Lower leg skin (tissue), 3 donors: ENCODE measurements around the gene PSORS1C1.

Source experiments
- POLR2A ChIP-seq, 2 donors: fragments of 450-650 bp; IDR thresholded peaks; one replicate each; pipeline ENCODE4 v1.6.1; 2016 to 2017; ENCODE audit warnings: antibody characterized with exemption in 2 of 2, mild to moderate bottlenecking in 1 of 2, moderate library complexity in 1 of 2
- TF ChIP-seq, protein P1 (sequence below), 3 donors: fragments of 450-650 bp; IDR thresholded peaks; one replicate each; pipeline ENCODE4 v1.5.1; 2016; ENCODE audit warnings: antibody characterized with exemption in 3 of 3, mild to moderate bottlenecking in 3 of 3, moderate library complexity in 2 of 3

- TF ChIP-seq, protein P1, sequence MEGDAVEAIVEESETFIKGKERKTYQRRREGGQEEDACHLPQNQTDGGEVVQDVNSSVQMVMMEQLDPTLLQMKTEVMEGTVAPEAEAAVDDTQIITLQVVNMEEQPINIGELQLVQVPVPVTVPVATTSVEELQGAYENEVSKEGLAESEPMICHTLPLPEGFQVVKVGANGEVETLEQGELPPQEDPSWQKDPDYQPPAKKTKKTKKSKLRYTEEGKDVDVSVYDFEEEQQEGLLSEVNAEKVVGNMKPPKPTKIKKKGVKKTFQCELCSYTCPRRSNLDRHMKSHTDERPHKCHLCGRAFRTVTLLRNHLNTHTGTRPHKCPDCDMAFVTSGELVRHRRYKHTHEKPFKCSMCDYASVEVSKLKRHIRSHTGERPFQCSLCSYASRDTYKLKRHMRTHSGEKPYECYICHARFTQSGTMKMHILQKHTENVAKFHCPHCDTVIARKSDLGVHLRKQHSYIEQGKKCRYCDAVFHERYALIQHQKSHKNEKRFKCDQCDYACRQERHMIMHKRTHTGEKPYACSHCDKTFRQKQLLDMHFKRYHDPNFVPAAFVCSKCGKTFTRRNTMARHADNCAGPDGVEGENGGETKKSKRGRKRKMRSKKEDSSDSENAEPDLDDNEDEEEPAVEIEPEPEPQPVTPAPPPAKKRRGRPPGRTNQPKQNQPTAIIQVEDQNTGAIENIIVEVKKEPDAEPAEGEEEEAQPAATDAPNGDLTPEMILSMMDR (IDR thresholded peaks at IDR 0.05) = no peak
- no peak for TF ChIP-seq POLR2A (IDR thresholded peaks at IDR 0.05)
Observed at GRCh38 chr6:31173406-31173805, 58.8 kb downstream of the PSORS1C1 start.
